Progenitor cell of endocrine pancreas (in vitro differentiated cells): ENCODE data around the gene PIP5K1B. TPM values are rescaled to one million over a fixed set of nuclear protein-coding genes. Genes with fewer than 3 reads are reported as not detected.

ENCODE experiments used
- DNase-seq: peaks from one replicate; pipeline ENCODE4 v3.0.0; 2021; ENCODE audit warnings: low spot score; ENCODE audit not compliant: unreplicated experiment
- H3K27ac Mint-ChIP-seq: 2 replicates; pipeline ENCODE4 v1.8.0; 2021; ENCODE audit warnings: mild to moderate bottlenecking, moderate library complexity, mixed read lengths
- H3K27me3 Mint-ChIP-seq: 2 replicates; pipeline ENCODE4 v1.8.0; 2021; ENCODE audit warnings: mixed read lengths
- H3K36me3 Mint-ChIP-seq: 2 replicates; pipeline ENCODE4 v1.8.0; 2022; ENCODE audit warnings: mixed read lengths; ENCODE audit not compliant: insufficient read depth
- H3K4me1 Mint-ChIP-seq: 2 replicates; pipeline ENCODE4 v1.8.0; 2021; ENCODE audit warnings: low read depth, mixed read lengths
- H3K4me3 Mint-ChIP-seq: 2 replicates; pipeline ENCODE4 v1.8.0; 2021; ENCODE audit warnings: low read depth, mild to moderate bottlenecking, moderate library complexity, mixed read lengths
- H3K9me3 Mint-ChIP-seq: 2 replicates; pipeline ENCODE4 v1.8.0; 2021; ENCODE audit warnings: low read depth, mixed read lengths
- total RNA-seq: library from RNA; stranded (reverse); gene quantifications from 2 replicates; pipeline ENCODE4 v1.2.1, GENCODE V29; 2021
- TF ChIP-seq, protein P1 (sequence below): fragments of 200-600 bp; sonication (generic); IDR thresholded peaks from one replicate; pipeline ENCODE4 v1.5.0; 2021; ENCODE audit warnings: antibody characterized with exemption, mild to moderate bottlenecking; ENCODE audit not compliant: unreplicated experiment

The PIP5K1B gene
- total RNA-seq, 1 donor from 2014 or later: 1.5 TPM

DNA sequence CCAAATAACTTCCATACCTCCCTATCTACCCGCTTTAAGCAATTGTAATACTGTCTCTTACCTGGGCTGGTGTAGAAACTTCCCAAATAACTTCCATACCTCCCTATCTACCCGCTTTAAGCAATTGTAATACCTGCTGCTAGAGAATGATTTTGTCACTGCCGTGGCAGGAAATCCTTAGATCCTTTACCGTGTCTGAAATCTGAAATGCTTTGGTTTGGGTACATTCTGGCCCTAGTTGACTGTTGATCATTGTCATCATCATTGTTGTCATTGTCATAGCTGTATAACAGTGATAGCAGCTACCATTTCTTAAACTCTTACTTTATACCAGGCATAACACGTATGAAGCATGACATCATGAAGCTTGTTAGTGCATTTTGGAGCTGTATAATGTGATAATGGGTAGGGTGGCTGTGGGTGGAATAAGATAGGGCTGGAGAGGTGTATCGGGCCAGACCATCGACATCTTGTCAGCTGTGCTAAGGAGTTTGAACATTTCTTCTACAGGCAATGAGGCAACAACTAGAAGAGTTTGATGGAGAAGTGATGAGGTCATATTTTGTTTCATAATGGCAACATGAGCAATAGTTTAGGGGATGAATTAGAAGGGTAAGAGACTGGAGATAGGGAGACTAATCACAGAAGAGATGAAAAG is 15.7 kb downstream of the PIP5K1B start:
- Mint-ChIP-seq H3K27ac (no peak overlapping the region), H3K9me3 (peaks cover 9% of the 10 kb centered on the region), H3K27me3 (no peaks in the 10 kb centered on the region), H3K4me3 (no peak overlapping the region), H3K36me3 (no peaks in the 10 kb centered on the region), H3K4me1 (no peaks in the 10 kb centered on the region)
- DNase-seq: no peak
- TF ChIP-seq, protein P1, sequence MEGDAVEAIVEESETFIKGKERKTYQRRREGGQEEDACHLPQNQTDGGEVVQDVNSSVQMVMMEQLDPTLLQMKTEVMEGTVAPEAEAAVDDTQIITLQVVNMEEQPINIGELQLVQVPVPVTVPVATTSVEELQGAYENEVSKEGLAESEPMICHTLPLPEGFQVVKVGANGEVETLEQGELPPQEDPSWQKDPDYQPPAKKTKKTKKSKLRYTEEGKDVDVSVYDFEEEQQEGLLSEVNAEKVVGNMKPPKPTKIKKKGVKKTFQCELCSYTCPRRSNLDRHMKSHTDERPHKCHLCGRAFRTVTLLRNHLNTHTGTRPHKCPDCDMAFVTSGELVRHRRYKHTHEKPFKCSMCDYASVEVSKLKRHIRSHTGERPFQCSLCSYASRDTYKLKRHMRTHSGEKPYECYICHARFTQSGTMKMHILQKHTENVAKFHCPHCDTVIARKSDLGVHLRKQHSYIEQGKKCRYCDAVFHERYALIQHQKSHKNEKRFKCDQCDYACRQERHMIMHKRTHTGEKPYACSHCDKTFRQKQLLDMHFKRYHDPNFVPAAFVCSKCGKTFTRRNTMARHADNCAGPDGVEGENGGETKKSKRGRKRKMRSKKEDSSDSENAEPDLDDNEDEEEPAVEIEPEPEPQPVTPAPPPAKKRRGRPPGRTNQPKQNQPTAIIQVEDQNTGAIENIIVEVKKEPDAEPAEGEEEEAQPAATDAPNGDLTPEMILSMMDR: no peak

GRCh38 chr9:68721666-68722330 is 16.8 kb downstream of the PIP5K1B start:
- no peak overlapping the region for H3K4me3 Mint-ChIP-seq

GRCh38 chr9:68725070-68725469 is 20.0 kb downstream of the PIP5K1B start:
- no peak overlapping the region for H3K4me3 Mint-ChIP-seq
- H3K9me3 Mint-ChIP-seq: peaks cover 9% of the 10 kb centered on the region
- DNase-seq: no peak
- no peaks in the 10 kb centered on the region for H3K27me3 Mint-ChIP-seq
- H3K36me3 Mint-ChIP-seq: no peaks in the 10 kb centered on the region
- H3K27ac Mint-ChIP-seq: no peak overlapping the region
- no peaks in the 10 kb centered on the region for H3K4me1 Mint-ChIP-seq
- TF ChIP-seq, protein P1: no peak

More at GRCh38 chr9:68721666-68722330, 16.8 kb downstream of the PIP5K1B start:
- no peak for DNase-seq
- Mint-ChIP-seq H3K4me1 (no peaks in the 10 kb centered on the region), H3K27ac (no peak overlapping the region), H3K9me3 (peaks cover 9% of the 10 kb centered on the region), H3K27me3 (no peaks in the 10 kb centered on the region), H3K36me3 (no peaks in the 10 kb centered on the region)
- TF ChIP-seq, protein P1: no peak

DNA sequence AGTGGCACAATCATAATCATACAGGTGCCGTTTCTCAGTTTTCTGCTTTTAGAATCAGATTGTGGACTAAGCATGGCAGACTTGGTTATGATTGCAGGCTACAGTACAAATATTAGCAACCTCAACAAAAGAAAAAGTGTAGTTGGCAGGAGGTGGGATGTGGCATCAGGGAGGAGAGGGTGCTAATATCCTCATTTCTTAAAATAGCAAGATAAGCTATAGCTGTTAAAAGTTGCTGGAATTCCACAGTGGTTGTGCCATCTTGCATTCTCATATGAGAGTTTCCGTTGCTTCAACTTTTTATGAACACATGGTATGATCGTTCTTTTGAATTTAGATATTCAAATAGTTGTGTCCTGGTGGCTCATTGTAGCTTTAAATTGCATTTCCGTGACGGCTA is 21.4 kb downstream of the PIP5K1B start:
- peaks cover 9% of the 10 kb centered on the region for H3K9me3 Mint-ChIP-seq
- DNase-seq: no peak
- H3K4me3 Mint-ChIP-seq: no peak overlapping the region
- H3K4me1 Mint-ChIP-seq: peaks cover 6% of the 10 kb centered on the region
- TF ChIP-seq, protein P1: no peak
- no peak overlapping the region for H3K27ac Mint-ChIP-seq
- peaks cover 4% of the 10 kb centered on the region for H3K27me3 Mint-ChIP-seq
- no peaks in the 10 kb centered on the region for H3K36me3 Mint-ChIP-seq

DNA sequence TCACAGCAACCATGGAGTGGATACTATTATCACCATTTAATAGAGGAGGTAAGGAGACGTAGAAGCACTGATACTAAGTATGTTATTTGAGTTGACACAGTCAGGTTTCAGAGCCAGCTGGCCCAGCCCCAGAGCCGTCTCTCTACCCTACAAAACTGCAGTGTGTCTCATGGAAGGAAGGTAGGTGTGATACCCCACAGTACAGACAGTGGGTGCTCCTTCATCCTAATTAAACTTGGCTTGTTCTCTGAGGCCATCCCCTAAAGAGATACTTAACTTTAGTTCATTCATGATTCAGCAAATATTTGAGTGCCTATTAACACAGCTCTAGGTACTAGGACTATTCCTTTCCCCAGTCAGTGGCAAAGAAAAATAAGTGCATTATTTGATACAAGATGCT is 22.6 kb downstream of the PIP5K1B start:
- Mint-ChIP-seq H3K9me3 (peaks cover 9% of the 10 kb centered on the region), H3K4me3 (no peak overlapping the region), H3K4me1 (peaks cover 15% of the 10 kb centered on the region), H3K36me3 (no peaks in the 10 kb centered on the region), H3K27ac (no peak overlapping the region), H3K27me3 (peaks cover 9% of the 10 kb centered on the region)
- DNase-seq: no peak
- TF ChIP-seq, protein P1: no peak
